ENCODE data around the gene CD53.

DNA sequence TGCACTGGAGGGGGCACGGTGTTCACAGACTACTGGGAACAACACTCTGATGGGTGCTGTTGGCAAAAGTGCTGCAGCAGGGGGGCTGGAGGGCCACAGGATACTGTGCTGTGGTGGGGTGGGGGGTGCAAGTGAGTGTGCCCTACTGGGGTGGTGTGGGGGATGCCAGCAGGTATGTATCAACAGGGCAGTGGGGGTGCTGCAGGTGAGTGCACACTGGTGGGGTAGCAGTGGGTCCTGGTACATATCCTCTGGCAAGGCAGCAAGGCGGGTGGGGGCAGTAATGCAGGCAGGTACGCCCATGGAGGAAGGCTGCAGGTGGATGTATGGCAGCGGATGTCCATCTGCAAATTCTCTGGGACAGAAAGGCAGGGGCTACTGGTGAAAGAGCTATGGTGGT lies 48.8 kb upstream of the CD53 start:
- TF ChIP-seq CEBPB (IDR thresholded peaks at IDR 0.05; ENCODE audit: low read depth, low read length) (no peak), POLR2A (IDR thresholded peaks at IDR 0.05; ENCODE audit: low read depth, low read length) (no peak), CTCF (conservative IDR thresholded peaks at IDR 0.05; ENCODE audit: low read depth, low read length) (no peak), BHLHE40 (IDR thresholded peaks at IDR 0.05; ENCODE audit: low read depth, low read length) (no peak)

Data from IMR-90 (cell line).